ENCODE results near the gene FUT3.
A peak's percentile ranks its signal among the peaks of the same experiment; 100 is the strongest.

Gene FUT3

DNA sequence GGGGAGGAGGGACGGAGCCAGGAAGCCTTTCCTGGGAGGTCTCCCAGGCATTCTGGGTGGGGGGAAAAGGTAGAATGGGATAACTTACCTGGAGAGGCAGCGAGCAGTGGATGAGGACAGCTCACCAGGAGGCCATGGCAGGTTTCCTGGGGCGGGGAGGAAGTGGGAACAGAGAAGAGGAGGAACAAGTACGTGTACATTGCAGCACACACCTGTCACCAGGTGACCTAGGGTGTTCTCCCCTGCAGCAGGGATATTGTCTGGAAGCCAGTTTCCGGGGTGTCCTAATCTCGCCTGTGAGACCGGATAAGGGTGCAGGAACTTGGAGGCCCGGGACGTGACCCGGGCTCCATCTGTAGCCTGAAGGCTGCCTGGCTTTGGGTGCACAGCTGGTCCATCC, at the start of gene FUT3:
FUT3 (minus strand) TSS at position 148 of the 400 bp plus-strand sequence.
- H3K9ac ChIP-seq (ENCODE audit: low read length) = no peak within 1 kb of the TSS
- no peaks in the 10 kb centered on the region for H3K9me2 ChIP-seq (replicated peaks; ENCODE audit: insufficient read depth, low read length)
- no peak within 1 kb of the TSS for H2AFZ ChIP-seq (ENCODE audit: low read depth, low read length, severe bottlenecking)
- H3K36me3 ChIP-seq (ENCODE audit: low read length) = no peaks in the 10 kb centered on the region
- H3K27me3 ChIP-seq (ENCODE audit: low read length) = no peaks in the 10 kb centered on the region
- no peak within 1 kb of the TSS for H3K4me2 ChIP-seq (ENCODE audit: low read depth, low read length, poor library complexity, severe bottlenecking)
- H3F3A ChIP-seq (ENCODE audit: insufficient read depth) = no peaks in the 10 kb centered on the region
- no peaks in the 10 kb centered on the region for H3K9me3 ChIP-seq (ENCODE audit: insufficient read depth, low read length)
- no peak within 1 kb of the TSS for H3K27ac ChIP-seq (ENCODE audit: low read depth, low read length)
- no peaks in the 10 kb centered on the region for H4K20me1 ChIP-seq (ENCODE audit: low read depth, low read length)
- H3K4me3 ChIP-seq (ENCODE audit: insufficient read depth, low read length, poor library complexity, severe bottlenecking) = no peak within 1 kb of the TSS
- TF ChIP-seq EZH2phosphoT487 (conservative IDR thresholded peaks at IDR 0.05; ENCODE audit: low read length) = no peak
- TF ChIP-seq, protein P1, sequence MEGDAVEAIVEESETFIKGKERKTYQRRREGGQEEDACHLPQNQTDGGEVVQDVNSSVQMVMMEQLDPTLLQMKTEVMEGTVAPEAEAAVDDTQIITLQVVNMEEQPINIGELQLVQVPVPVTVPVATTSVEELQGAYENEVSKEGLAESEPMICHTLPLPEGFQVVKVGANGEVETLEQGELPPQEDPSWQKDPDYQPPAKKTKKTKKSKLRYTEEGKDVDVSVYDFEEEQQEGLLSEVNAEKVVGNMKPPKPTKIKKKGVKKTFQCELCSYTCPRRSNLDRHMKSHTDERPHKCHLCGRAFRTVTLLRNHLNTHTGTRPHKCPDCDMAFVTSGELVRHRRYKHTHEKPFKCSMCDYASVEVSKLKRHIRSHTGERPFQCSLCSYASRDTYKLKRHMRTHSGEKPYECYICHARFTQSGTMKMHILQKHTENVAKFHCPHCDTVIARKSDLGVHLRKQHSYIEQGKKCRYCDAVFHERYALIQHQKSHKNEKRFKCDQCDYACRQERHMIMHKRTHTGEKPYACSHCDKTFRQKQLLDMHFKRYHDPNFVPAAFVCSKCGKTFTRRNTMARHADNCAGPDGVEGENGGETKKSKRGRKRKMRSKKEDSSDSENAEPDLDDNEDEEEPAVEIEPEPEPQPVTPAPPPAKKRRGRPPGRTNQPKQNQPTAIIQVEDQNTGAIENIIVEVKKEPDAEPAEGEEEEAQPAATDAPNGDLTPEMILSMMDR (IDR thresholded peaks at IDR 0.05; ENCODE audit: insufficient read depth, low read length, poor library complexity, severe bottlenecking) = no peak
- H3K79me2 ChIP-seq (ENCODE audit: insufficient read depth, low read length) = no peaks in the 10 kb centered on the region

DNA sequence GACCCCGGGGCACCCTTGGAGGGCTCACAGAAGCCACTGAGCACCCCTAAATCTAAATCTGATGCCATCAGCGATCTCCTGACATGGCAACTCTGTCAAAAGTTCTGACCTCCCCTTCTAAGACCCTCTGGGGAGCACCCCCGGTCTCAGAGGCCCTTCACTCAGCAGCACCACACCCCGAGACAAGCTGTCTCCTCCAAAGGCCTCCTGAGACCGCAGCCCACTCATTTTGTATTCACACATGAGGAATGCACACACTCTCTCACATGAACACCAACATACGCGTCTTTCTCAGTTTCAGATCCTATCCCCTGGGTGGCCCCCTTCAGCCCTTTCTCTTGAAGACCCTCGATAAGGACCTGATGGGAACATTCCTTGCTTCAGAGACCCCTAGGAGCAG, 49.7 kb upstream of the FUT3 start:
- H3K79me2 ChIP-seq (ENCODE audit: insufficient read depth, low read length) = peaks cover 35% of the 10 kb centered on the region
- H3K9me3 ChIP-seq (ENCODE audit: insufficient read depth, low read length) = no peaks in the 10 kb centered on the region
- no peak overlapping the region for H2AFZ ChIP-seq (ENCODE audit: low read depth, low read length, severe bottlenecking)
- no peaks in the 10 kb centered on the region for H3K27me3 ChIP-seq (ENCODE audit: low read length)
- no peaks in the 10 kb centered on the region for H3F3A ChIP-seq (ENCODE audit: insufficient read depth)
- H3K27ac ChIP-seq (ENCODE audit: low read depth, low read length) = no peak overlapping the region
- no peaks in the 10 kb centered on the region for H4K20me1 ChIP-seq (ENCODE audit: low read depth, low read length)
- no peaks in the 10 kb centered on the region for H3K9me2 ChIP-seq (replicated peaks; ENCODE audit: insufficient read depth, low read length)
- 0 out of 2 replicates have a peak overlapping the region, but pooled peaks have one; percentile 18 for H3K9ac ChIP-seq (ENCODE audit: low read length)
- TF ChIP-seq, protein P1 (IDR thresholded peaks at IDR 0.05; ENCODE audit: insufficient read depth, low read length, poor library complexity, severe bottlenecking) = no peak
- no peak for TF ChIP-seq EZH2phosphoT487 (conservative IDR thresholded peaks at IDR 0.05; ENCODE audit: low read length)
- no peaks in the 10 kb centered on the region for H3K36me3 ChIP-seq (ENCODE audit: low read length)
- no peak overlapping the region for H3K4me3 ChIP-seq (ENCODE audit: insufficient read depth, low read length, poor library complexity, severe bottlenecking)
- H3K4me2 ChIP-seq (ENCODE audit: low read depth, low read length, poor library complexity, severe bottlenecking) = peak overlapping the region; percentile 24

- no peaks in the 10 kb centered on the region for H3F3A ChIP-seq (ENCODE audit: insufficient read depth)
- no peaks in the 10 kb centered on the region for H3K36me3 ChIP-seq (ENCODE audit: low read length)
- TF ChIP-seq, protein P1 (IDR thresholded peaks at IDR 0.05; ENCODE audit: insufficient read depth, low read length, poor library complexity, severe bottlenecking) = no peak
- TF ChIP-seq EZH2phosphoT487 (conservative IDR thresholded peaks at IDR 0.05; ENCODE audit: low read length) = no peak
- H3K27me3 ChIP-seq (ENCODE audit: low read length) = no peaks in the 10 kb centered on the region
- no peak overlapping the region for H3K4me3 ChIP-seq (ENCODE audit: insufficient read depth, low read length, poor library complexity, severe bottlenecking)
- no peak overlapping the region for H3K4me2 ChIP-seq (ENCODE audit: low read depth, low read length, poor library complexity, severe bottlenecking)
- no peaks in the 10 kb centered on the region for H4K20me1 ChIP-seq (ENCODE audit: low read depth, low read length)
- no peaks in the 10 kb centered on the region for H3K9me2 ChIP-seq (replicated peaks; ENCODE audit: insufficient read depth, low read length)
- no peak overlapping the region for H3K9ac ChIP-seq (ENCODE audit: low read length)
- no peak overlapping the region for H3K27ac ChIP-seq (ENCODE audit: low read depth, low read length)
- peaks cover 35% of the 10 kb centered on the region for H3K79me2 ChIP-seq (ENCODE audit: insufficient read depth, low read length)
- H3K9me3 ChIP-seq (ENCODE audit: insufficient read depth, low read length) = no peaks in the 10 kb centered on the region
- H2AFZ ChIP-seq (ENCODE audit: low read depth, low read length, severe bottlenecking) = no peak overlapping the region
Measured at GRCh38 chr19:5899728-5900526, 48.7 kb upstream of the FUT3 start.

Measured in SU-DHL-6 (cell line).